CD4-positive, alpha-beta T cell treated with Interleukin-21 for 1 hour (primary cell): ENCODE results near the gene JOSD2.
"Not testable (repeated sequence)": the region's sequence is repeated elsewhere in the genome, so short reads cannot be mapped to it uniquely, and the experiment has no call there.

Experiments used
- DNase-seq: peaks from one replicate; pipeline ENCODE4 v3.0.0-alpha.2; 2020

Gene JOSD2

GRCh38 chr19:50475101-50475568 is 35.9 kb downstream of the JOSD2 start:
- DNase-seq = no peak

- DNase-seq = not testable (repeated sequence)
These were observed 37.7 kb downstream of the JOSD2 start for GRCh38 chr19:50473336-50473735.

GRCh38 chr19:50468818-50469217 is 42.2 kb downstream of the JOSD2 start:
- DNase-seq = no peak

DNA sequence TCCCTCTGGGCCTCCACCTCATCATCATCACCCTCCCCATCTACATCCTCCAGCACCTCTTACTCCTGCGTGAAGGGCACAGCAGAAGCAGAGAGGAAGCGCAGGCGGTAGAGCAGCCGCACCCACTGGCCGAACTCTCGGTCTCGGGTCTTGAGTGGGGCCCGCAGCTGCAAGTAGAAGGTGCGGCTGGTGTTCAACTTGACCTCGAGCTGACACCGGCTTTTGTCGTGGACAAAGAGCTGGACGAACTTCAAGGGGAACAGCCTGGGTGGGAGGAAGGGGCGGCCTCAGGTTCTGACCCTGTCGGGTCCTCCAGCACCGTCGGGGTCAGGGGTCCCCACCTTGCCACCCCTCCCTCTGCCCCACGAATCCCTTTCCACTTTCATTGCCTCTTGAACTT is 43.4 kb downstream of the JOSD2 start:
- DNase-seq = no peak

DNA sequence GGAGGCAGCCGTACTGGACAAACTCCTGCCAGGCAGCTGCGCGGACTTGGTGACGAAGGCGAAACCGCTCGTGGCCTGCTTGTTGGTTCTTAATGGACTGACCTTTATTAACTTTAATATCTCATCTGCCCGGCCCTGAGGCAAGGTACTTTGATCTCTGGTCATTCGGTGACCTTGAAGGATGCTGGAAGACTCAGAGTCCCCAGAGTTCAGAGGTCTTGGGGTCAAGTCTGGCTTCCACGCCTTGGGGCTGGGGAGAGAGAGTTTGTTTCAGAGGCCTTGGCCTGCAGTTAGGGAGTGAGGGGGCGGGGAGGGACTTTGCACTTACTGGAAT is 44.3 kb downstream of the JOSD2 start:
- DNase-seq = no peak

DNA sequence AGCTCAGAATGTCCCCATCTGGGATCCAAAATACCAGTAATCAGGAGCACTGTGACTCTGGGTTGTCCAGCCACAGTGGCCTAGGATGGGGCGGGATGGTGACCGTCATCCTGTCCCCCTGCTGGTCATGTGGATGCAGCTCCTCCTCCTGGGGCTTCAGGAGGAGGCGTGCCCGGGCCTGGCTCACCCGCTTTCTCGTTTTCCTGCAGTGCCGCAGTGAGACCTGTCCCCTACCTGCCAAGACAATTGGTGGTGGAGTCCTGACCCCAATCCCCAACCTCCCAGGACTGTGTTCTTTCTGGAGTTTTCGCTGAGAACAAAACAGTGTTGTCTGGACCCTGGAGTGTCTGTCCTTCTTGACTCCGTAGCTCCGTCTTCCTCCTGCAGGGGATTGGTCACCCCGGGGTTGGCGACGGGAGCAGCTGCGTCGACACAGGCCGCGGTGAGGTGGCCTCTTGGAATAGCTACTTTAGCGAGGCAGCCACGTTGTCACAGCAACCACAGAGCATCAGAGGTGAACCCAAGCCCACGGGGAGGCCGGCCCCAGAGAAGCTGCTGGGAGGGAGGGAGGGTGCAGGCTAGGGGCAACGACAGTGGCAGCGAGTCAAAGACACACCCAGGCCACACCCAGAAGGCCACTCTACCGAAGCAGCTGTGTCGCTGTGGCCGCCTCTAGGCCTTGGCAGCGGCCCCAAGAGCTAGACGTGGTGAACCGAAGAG is 44.8 kb downstream of the JOSD2 start:
- no peak for DNase-seq

DNA sequence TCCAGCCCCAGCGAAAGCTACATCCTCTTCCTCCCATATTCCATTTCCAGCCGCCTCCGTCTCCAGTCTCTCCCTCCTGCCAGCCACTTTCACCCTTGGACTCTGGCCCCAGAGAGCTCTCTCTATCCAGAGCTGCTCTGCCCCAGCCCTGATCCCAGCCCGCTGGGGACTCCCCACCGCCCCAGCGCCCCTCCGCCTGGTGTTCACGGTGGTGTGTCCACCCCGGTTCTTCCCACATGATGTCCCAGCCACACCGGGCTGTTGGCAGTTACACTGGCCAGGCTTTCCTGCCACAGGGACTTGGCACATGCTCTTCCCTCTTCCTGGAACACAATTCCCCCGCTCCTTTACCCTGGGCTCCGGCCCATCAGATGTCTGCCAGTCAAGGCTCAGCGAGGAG is 46.0 kb downstream of the JOSD2 start:
- DNase-seq = no peak

DNA sequence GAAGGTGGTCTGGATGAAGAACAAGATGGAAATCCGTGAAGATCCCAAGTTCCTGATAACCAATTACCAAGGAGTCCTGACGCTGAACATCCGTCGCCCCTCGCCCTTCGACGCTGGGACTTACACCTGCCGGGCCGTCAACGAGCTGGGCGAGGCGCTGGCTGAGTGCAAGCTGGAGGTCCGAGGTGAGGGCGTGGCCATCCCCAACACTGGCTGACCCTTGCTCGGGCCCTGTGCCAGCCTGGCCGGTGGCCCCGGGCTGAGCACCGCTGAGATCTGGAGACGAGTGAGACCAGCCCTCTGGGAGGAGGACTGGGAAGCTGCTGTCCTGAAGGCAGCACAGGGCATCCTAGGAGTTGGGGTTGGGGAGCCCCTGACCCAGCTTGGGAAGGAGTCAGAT is 46.6 kb downstream of the JOSD2 start:
- no peak for DNase-seq

DNA sequence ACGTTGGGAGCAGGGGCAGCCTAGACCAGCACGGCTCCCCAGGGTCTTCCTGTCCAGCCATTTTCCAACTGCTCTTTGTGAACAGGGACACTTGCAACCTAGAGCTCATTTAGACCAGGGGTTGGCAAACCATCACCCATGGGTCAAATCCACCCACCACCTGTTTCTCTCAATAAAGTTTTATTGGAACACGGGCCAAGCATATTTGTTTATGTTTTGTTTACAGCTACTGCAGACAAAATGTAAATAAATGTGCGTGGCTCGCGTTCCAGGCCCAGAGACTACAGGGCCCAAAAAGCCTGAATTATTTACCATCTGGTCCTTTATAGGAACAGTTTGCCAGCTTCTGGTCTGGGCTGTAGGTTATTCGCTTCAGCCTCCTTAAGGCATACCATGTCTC is 48.0 kb downstream of the JOSD2 start:
- DNase-seq = no peak

DNA sequence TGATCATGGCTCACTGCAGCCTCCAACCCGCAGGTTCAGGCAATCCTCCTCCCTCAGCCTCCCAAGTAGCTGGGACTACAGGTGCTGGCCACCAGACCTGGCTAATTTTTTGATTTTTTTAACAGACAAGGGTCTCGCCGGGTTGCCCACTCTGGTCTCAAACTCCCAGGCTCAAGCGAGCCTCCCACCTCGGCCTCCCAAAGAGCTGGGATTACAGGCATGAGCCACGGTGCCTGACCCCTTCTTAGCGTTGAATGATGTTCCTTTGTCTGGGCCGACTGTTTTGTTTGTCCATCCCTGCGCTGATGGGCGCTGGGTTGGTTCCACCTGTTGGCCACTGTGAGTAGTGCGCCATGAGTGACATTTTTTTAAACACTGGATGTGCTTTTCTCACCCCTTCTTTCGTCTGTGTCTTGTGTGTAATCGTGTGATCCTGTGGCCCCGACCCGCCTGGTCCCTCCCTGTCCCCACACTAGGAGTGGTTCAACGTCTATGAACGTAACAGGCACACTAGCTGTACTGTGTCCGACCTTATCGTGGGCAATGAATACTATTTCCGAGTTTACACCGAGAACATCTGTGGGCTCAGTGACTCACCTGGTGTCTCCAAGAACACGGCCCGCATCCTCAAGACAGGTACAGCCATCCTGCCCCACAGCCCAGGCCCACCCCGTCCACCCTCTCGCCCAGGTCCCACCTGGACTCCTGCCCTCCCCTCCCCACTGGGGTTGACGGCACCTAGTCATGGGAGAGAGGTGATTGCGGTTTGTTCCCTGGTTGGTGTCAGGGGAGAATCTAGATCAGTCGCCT is 49.7 kb downstream of the JOSD2 start:
- DNase-seq = peak; percentile 74

DNA sequence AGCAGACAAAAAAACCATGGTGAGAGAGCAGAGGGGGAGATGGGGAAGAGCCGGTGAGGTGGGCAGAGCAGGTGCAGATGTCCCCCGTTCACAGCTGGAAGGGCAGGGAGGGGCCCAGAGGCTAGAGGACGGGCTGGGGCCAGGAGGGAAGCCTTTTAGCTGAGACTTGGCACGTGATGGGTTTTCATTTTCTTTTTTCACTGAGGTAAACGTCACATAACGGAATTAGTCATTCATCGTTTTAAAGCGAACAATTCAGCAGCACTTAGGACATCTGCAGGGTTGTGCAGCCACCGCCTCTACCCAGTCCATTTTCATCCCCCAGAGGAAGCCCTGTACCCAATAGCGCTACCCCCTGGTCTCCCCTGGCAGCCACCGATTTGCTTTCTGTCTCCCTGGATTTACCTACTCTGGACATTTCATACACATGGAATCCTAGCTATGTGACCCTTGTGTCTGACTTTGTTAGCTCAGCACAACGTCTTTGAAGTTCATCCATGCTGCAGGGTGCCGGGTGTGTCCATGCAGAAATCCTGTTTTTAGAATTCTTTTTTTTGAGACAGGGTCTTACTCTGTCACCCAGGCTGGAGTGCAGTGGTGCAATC is 50.7 kb downstream of the JOSD2 start:
- no peak for DNase-seq

GRCh38 chr19:50459638-50460037 is 51.4 kb downstream of the JOSD2 start:
- DNase-seq = no peak

DNA sequence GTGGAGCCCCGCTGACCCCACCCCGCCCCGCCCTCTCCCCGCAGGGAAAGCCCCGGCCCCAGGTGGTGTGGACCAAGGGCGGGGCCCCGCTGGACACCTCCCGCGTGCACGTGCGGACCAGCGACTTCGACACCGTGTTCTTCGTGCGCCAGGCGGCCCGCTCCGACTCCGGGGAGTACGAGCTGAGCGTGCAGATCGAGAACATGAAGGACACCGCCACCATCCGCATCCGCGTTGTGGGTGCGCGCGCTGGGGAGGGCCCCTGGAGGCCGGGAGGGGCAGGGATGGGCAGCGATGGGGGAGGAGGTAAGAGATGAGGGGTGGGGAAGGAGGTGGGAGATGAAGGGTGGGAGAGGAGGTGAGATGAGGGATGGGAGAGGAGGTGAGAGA is 51.9 kb downstream of the JOSD2 start:
- no peak for DNase-seq

GRCh38 chr19:50458396-50459066 is 52.5 kb downstream of the JOSD2 start:
- DNase-seq = no peak

DNA sequence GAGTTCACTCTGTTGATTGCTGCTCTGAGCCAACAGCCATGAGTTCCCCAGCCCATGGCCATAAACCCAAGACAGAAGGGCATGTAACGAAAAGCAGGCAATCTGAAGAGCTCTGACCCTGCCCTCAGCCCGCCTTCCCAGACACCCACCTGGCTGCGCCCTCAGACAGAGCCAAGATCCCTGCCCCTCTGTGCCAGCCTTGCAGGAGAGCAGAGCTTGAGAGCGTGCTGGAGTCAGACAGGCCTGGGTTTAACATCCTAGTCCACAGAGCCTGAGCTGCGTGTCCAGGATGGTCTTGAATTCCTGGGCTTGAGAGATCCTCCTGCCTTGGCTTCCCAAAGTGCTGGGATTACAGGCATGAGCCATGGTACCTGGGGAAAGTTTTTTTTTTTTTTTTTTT is 53.7 kb downstream of the JOSD2 start:
- no peak for DNase-seq
